HG03060 (cell line): ENCODE measurements around the gene FCRL6.

ENCODE experiments used
- ATAC-seq: cut with Tn5 transposase; IDR thresholded peaks from one replicate; pipeline ENCODE4 v1.9.1; 2021; ENCODE audit warnings: low read depth, moderate number of reproducible peaks; ENCODE audit not compliant: unreplicated experiment

FCRL6 gene

GRCh38 chr1:159859767-159860322 lies 57.7 kb downstream of the FCRL6 start:
- ATAC-seq = no peak

- no peak for ATAC-seq
Measured at GRCh38 chr1:159860456-159860855, 58.3 kb downstream of the FCRL6 start.

GRCh38 chr1:159861218-159861617 lies 59.1 kb downstream of the FCRL6 start:
- no peak for ATAC-seq

GRCh38 chr1:159862031-159862430 lies 59.9 kb downstream of the FCRL6 start:
- no peak for ATAC-seq

- ATAC-seq = no peak
Measured at GRCh38 chr1:159862557-159862956, 60.4 kb downstream of the FCRL6 start, which contains the start of gene VSIG8. Gene VSIG8, minus strand, starts transcription at chr1:159862657. Its CDS starts 136 bp downstream, at chr1:159862521.

- no peak for ATAC-seq
Measured at GRCh38 chr1:159864262-159864661, 62.1 kb downstream of the FCRL6 start.
